CD4-positive, alpha-beta T cell treated with Interleukin-6 for 4 hours (primary cell): ENCODE results near the gene PRKCA.
A peak's percentile ranks its signal among the peaks of the same experiment; 100 is the strongest.

Source experiments
- DNase-seq: peaks from one replicate; pipeline ENCODE4 v3.0.0-alpha.2; 2020; ENCODE audit warnings: mixed read lengths

The PRKCA gene

DNA sequence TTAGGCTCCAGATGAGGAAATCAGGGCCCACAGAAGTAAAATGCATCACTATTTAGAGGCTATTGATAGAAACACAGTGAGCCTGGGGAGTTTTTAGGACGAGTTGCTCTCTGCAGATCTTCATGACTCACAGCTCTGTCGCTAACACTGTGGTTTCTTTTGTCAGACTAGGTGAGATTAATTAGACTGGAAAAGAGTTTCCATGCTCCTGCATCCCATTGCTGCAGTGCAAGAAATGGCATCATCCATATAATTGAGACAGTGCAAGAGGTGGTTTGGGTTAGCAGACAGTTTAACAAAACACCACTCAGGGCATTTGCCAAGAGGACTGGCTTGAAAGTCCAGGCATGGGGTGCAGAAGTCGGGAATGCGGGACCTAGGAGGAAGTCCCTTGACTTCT, 333.7 kb downstream of the PRKCA start:
- no peak for DNase-seq

DNA sequence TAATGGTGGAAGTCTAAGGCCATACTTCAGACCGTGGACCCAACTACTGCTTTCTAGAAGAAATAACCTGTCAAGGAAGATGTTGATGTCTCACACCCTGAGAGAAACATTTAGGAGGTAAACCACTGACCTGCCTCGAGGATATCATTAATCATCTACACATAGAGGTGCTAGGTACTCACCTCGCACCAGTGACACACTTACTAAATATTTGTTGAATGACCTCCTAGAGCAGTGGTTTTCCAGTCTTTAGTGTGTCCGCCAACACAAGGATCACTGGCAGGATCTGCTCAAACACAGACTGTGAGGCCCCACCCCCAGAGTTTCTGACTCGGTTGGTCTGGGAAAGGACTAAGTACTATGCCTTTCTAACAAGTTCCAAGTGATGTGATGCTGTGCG, 335.1 kb downstream of the PRKCA start:
- no peak for DNase-seq

DNA sequence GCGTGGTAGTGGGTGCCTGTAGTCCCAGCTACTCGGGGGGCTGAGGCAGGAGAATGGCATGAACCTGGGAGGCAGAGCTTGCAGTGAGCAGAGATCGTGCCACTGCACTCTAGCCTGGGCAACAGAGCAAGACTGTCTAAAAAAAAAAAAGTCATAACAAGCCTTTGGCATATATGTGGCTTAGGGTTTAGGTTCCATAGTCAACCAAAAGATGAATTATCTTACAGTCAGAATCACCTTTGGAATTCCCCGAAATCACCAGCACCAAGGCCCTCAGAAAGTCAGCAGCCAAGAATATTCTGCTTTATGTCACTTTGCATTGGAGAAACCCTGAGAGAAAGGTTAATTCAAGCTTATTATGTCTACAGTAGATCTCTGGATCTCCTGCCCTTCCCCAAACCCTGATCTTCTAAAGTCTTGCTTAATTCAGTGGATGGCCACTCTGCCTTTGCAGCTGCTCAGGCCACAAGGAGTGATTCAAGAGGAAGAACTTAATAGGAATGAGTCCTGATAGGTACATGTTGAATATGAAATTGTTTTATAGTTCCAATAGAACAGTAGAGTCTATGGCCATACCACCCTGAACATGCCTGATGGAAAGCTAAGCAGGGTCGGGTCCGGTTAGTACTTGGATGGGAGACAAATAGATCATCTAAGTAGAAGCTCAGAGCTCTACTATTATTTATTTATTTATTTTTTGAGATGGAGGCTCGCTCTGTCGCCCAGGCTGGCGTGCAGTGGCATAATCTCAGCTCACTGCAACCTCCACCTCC, 336.5 kb downstream of the PRKCA start:
- no peak for DNase-seq

DNA sequence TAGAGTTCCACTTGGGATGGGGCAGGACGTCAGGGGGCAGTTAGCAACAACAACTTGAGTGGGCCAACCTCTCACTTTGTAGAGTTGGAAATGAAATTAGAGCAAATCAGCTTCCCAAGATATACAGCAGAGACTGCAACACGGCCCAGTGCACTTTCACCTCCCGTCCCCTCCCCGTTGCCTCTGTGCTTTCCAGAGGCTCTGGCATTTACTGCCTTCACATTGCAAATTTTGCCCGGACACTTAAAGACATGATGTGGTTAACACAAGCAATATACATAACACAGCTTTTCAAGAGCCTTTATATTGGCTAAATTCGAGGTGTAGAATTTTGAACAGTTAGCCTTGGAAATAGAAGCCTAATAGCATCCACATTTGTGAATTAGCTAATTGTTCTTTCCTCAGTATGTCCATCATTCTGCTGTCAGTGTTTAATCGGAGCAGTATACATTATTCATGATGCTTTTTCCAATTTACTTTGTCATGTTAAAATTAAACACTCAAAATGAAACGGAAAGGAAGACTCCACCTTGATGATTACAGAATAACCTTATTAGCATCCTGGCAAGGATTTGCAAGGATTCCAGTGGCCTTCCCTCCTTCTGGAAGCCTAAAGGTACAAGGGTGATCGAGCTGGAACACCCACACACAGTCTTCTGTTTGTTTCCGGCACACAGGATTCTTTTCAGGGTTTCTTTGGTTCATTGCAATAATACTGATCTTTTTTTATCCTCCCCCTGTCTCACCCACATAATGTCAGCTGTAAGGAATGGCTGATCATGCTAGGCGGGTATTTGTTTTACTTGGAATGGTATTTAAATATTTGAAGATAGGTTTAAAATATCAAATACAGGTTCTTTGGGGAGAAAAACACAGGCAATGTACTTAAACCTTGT, 341.6 kb downstream of the PRKCA start:
- no peak for DNase-seq

DNA sequence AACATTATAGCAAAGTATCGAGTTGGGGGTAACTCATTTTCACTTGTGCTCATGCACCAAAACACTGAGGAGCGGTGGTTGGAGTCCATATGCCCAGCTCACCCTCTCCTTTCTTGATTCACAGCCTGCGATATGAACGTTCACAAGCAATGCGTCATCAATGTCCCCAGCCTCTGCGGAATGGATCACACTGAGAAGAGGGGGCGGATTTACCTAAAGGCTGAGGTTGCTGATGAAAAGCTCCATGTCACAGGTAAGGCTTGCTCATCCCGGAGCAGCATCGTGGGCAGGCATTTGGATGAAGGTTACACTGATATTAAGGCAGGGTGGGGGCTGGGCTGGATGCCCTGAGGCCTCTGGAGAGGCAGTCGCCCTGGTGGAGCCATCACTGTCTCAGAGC, 342.8 kb downstream of the PRKCA start:
- no peak for DNase-seq

DNA sequence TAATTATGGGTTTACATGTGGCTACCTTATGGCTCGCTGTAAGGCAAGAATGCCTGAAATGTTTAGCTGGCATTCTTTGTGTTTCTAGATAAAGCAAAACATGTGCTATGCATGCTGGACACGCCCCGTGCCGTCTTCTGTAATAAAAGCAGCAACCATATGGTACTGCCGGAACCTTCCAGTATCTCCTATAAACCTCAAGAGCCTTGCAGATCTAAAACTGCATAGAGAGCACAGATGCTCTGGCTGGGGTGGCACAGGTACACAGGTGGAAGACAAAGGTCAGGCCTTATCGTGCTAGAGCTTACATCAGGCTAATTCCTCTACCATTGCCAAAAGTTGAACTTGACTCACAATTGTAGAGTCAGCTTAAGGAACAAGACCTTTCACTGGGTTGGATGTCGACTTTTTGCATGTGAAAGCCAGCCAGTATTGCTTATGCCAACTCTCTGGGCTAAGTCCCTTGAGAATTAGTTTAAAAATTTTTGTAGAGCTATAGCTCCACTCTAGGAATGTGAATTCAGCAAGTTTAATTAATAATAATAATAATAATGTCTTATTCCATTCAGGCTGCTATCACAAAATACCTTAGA, 345.1 kb downstream of the PRKCA start:
- DNase-seq = no peak

DNA sequence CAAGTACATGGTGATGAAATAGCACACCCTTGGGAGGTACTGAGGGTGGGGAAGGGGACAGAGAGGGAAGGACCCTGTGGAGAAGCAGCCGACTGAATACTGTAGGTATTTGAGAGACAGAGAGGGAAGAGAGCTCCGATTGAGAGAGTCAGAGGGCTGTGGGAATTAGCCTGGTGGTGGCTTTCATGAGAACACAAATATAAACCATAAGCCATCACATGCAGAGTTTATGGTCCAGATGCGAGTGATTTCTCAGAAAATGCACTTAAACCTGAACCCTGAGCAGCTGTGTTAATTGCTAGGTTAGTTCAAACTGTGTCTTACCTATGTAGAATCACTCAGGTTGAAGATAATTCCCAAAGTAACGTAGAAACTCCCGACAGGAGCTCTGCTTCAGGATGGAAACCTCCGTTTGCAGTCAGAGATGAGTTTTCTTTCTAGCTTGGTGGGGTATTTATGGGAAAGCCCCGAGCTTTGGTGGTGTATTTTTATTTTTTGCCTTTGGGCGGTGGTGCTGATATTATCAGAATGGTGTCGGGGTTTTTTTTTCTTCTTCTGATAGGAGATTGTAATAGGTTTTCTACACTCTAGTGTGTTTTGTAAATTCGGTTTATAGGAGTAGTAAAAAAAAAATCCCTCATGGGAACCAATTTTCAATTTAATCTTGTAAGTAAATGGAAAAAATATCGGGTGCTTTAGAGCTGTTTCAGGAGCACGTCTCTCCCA, 347.6 kb downstream of the PRKCA start:
- no peak for DNase-seq

DNA sequence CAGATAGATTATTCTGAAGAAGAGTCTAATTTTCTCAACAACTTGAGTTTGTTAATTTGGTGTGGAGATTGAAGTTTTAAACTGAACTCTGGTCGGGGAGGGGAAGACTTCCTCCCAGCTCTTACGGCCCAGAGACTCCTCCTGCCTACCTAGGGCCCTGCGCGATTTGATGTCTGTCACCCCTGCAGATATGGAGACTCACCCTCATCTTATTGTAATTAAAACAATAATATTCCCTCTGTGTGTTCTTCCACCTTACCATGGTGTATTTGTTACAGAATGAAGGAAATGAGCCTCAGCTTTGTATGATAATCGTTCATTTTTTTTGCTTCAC, 348.1 kb downstream of the PRKCA start:
- DNase-seq = no peak

DNA sequence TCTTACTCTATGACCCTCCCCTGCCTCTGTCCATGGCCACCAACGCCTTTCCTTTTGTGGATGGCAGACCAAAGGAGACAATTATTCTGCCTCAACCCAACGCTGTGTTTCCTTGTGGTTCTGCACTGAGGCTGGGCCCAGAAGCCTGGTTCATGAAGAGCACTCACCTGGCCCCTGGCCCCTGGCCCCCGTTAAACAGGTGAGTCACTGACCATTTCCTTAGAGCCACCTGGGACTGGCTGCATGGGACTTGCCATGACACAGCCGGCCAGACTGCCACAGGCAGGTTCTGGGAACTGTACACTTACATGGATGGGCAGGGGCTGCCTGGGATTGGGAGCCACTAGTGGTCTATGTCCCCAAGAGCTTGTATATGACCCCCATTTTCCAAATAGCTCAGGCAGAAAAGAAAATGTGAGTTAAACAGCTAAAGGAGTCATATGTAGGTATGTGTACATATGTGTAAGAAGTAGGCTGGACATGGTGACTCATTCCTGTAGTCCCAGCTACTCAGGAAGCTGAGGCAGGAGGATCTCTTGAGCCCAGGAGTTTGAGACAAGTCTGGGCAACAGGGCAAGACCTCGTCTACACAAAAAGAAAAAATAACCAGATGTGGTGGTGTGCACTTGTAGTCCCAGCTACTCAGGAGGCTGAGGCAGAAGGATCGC, 350.6 kb downstream of the PRKCA start:
- DNase-seq = no peak

DNA sequence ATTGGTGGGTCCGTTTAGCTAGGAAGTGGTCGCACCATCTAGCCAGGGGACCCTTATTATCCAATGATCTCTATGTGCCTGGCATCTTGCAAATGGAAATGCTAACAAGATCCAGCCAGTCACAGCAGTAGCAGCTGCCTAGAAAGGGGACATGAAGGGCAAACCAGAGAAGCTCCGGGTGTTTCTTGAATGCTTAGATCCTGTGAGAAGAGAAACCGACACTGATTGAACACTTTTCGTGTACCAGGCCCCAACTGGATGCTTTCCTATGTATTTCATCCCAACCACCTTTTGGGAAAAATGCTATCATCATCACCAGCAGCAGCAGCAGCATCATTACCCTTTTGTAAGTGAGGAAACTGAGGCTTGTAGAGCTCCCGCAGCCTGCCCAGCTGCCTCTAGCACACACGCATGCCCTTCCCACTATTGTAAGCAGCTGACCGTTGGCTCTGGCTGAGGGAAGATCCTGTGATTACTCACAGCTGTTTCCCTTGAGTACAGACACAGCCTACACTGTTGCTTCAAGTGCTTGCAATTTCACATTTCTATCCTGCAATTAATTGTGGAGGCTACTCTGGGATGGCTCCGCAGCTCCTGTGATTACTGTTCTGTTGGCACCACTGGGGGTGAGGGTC, 351.8 kb downstream of the PRKCA start:
- no peak for DNase-seq

DNA sequence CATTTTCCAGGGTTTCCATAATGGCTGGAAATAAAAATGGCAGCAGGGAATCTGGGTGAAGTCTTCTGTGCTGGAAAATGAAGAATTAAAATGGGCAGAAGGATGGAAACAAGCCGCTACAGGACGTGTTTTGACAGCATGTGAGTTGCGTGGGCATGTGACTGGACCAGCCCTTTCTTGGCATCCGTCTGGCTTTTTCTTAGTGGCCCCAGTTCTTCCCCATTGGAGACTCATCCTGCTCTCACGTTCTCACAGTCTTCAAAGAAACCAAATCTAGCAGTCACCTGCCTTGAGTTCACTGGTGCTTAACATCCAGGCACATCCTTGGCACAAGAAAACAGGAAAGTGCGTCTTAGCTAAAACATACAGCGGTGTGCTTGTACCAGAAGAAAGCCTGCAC, 352.4 kb downstream of the PRKCA start:
- no peak for DNase-seq

DNA sequence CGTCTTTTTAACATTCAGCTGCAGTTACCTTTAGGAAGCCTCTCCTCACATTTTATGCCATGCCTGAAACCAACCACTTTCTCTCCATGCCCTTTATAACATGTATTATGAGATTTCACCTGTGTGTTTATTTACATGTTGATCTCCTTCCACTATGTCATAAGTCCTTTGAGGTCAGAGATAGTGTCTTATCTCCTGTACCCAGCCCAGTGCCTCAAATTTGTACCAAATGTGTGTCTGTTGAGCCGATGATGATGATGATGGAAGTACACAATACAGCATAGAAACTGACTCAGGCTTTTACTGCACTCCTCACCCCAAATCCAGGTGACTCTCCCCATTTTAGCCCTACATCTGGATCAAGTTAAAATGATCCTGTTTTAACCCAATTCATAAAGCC, 353.0 kb downstream of the PRKCA start:
- no peak for DNase-seq

DNA sequence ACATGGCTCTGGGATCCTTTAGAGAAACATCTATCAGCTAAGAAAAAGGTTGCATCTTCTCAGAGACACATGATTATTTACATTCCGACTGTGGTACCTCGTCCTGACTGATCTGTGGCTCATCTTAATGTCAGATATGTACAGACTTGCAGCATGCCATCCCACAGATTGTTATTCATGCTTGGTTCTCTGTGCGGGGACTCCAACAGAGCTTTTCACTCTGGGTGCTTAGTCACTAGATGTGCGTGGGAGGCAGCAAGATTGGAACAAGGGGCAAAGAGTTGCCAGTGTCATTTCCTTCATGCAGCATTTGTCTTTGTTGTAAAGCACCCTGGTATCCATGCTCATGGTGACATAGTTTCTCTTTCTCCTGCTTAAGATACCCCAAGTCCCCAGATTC, 353.4 kb downstream of the PRKCA start:
- peak; percentile 32 for DNase-seq

DNA sequence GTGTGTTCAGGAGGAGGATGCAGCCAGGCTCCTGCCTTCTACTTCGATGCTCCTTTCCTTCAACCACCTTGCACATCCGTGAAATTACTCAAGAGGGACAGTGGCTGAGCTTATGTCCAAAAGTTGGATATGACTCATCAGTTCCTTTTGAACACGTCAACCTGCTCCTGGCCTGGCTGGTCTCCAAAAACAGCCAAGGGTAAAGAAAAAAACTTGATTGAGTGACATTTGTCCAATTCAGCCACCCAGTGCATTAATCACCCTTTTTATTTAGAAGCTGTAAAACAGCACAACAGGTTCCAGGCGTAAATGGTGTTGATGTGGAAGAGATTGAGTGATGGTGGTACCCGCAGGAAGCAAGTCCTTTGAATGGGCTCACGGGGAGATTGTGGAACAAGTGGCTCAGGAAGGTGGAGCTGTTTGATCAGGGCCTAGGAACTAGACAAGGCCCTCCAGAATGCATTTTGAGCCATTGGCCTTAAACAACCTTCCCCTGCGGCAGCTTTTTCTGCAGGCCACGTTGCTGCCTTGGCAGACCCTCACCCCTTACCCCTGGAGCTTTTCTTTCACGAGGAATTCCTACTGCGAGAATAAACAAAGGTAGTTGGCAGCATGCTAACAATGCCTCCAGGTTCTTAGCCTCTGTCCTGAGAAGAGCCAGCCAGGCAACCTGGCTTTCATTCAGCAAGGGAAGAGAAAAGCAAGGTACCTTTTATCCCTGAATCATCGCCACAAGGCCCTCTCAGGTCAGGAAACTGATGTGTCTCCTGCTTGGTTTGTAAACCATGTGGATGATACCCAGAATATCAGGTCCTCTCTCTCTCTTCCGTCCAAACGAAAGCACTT, 359.2 kb downstream of the PRKCA start:
- DNase-seq = peak; percentile 26

DNA sequence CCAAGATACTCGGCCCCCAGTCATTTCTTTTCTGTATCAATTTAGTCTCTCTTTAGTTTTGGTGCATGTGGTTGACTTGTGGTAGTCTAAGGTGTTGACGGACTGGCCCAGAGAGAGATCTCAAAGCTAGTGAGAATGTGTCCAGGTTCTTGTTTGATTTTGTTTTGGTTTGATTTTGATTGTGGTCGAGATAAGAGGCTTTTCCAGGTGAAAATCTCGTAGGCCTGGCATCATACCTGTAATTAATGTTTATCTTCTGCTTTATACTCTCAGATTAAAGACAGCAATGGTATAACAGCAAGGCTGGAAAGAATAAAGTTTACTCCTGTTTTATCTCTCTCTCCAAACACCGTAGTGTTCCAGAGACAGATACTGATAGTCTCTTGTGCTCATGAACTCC, 360.1 kb downstream of the PRKCA start:
- DNase-seq = no peak

DNA sequence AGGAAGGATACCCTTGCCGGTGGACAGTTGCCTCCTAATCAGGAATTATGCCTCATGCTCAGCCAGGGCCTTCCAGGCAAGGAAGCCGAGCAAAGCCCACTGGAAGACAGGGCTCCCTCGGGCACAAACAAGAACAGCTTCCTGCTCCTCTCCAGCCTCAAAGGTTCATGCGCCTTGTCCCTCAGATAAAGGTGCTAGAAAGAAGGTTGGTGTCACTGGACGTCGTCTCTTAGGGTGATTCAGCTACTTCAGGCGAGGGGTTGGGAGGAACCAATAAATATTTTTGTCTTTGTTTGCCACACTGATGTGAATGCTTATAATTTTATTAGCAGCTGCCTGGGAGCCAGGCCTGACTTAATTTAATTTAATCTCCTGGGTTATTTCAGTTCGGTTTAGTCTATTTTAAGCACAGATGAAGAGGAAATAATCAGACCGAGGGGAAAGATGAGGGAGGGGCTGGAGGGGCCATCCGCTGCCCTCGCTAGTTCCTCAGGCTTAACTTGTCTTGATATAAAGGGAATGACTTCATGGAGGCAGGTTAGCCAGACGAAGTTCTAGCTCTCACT, 360.7 kb downstream of the PRKCA start:
- DNase-seq = no peak

DNA sequence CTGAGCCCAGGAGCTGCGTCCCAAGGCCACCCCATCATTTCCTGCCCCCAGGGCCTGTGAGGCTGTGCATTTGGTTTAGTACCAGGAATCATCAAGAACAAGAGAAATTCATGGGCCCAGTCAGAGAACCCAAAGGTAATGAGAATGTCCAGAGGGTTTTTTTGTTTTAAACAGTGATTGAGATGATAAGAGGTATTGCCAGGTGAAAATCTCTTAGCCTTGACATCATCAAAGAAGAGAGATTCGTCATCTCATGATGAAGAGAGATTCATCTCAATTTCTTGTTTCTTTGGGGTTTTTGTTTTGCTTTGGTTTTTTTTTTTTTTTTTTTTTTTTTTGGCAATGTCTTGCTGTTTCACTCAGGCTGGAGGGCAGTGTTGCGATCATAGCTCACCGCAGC, 361.9 kb downstream of the PRKCA start:
- no peak for DNase-seq

DNA sequence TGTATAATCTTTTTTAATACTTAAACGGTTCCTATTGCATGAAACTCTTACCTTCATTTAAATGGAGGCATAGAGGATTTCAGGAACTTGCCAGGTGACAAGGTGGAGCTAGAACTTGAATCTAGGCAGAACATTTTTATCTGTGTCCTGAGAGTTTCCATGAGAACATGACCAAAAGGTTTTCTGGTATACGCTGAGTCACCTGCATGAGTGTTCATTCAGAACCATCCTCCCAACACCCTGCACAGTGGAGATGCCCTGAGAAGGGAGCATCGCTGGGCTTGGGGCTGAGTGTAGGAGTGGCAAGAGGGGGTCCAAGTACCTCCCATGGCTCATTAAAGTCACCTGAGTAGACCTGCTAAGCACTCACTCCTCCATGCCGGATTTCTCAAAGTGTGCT, 362.8 kb downstream of the PRKCA start:
- no peak for DNase-seq

DNA sequence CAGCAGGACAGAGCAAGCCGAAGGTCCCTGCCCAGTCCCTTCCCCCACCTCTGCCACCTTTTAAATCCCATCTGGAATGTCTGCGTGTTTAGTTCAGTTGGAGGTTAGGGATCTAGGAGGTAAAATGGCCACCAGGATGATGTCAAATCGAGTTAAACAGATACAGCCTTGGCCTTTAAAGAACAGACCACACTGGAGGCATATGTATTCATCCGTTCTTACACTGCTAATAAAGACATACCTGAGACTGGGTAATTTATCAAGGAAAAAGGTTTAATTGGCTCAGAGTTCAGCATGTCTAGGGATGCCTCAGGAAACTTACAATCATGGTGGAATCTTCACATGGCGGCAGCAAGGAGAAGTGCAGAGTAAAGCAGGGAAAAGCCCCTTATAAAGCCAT, 364.7 kb downstream of the PRKCA start:
- DNase-seq = no peak

DNA sequence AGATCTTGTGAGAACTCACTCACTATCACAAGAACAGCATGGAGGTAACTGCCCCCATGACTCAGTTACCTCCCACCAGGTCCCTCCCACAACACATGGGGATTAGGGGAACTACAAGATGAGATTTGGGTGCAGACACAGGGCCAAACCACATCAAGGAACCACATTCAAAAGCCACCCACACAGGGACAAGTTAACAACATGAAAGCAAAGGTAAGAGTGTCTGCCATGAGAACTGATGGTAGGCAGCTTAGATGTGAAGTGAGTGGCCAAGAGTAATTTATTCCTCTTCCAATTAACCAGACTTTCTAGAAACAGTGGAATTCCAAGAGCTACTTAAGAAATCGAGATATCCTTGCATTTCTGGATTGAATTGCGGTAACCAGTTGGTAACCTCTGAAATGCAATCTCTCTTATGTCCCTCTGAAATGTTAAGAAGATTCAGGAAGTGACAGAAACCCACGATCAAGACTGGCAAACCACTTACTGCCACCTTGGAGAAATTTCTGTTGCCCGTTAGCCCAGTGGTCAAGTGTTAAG, 365.1 kb downstream of the PRKCA start:
- DNase-seq = peak; percentile 74

DNA sequence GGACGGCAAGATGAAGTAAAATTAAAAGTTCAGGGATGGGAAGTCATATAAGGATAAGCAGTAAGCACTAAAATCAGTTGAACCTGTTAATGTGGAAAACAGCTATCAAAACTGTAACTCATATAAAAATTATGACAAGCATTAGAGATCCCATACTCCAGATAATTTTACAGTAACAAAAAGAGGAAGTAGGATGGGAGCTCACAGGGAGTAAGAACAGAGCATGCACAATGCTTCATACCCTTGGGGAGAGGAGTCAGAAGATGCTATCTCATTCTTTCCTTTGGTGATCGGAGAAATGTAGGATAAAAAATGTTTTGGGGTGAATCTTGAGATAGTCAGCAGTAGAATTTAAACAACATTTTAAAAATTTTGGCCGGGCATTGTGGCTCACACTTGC, 367.8 kb downstream of the PRKCA start:
- no peak for DNase-seq
